GM12801 (cell line): Measurements from ENCODE around the gene FXYD1.

Source experiments
- TF ChIP-seq, protein P1 (sequence below): IDR thresholded peaks from one replicate; pipeline ENCODE4 v1.5.1; 2011; ENCODE audit warnings: control low read depth; ENCODE audit not compliant: insufficient read length; ENCODE audit errors: extremely low read depth

Gene FXYD1

GRCh38 chr19:35130761-35131720 is 7.6 kb upstream of the FXYD1 start:
- TF ChIP-seq, protein P1, sequence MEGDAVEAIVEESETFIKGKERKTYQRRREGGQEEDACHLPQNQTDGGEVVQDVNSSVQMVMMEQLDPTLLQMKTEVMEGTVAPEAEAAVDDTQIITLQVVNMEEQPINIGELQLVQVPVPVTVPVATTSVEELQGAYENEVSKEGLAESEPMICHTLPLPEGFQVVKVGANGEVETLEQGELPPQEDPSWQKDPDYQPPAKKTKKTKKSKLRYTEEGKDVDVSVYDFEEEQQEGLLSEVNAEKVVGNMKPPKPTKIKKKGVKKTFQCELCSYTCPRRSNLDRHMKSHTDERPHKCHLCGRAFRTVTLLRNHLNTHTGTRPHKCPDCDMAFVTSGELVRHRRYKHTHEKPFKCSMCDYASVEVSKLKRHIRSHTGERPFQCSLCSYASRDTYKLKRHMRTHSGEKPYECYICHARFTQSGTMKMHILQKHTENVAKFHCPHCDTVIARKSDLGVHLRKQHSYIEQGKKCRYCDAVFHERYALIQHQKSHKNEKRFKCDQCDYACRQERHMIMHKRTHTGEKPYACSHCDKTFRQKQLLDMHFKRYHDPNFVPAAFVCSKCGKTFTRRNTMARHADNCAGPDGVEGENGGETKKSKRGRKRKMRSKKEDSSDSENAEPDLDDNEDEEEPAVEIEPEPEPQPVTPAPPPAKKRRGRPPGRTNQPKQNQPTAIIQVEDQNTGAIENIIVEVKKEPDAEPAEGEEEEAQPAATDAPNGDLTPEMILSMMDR, result no peak

DNA sequence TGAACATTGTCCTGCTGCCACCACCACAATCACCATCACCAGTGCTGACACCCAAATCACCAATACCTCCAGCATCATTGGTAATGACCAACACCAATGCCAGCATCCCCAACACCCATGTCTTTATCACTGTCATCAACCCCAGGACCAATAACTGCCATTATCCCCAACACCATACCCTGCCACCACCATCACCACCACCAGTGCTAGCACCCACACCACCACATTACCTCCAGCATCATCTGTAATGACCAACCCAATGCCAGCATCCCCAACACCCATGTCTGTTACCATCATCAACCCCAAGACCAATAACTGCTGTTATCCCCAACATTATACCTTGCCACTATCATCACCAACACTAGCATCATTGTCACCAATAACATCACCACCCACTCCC is 6.4 kb upstream of the FXYD1 start:
- TF ChIP-seq, protein P1, result no peak

- TF ChIP-seq, protein P1, result no peak
These were observed 4.8 kb upstream of the FXYD1 start for GRCh38 chr19:35133826-35134225.

DNA sequence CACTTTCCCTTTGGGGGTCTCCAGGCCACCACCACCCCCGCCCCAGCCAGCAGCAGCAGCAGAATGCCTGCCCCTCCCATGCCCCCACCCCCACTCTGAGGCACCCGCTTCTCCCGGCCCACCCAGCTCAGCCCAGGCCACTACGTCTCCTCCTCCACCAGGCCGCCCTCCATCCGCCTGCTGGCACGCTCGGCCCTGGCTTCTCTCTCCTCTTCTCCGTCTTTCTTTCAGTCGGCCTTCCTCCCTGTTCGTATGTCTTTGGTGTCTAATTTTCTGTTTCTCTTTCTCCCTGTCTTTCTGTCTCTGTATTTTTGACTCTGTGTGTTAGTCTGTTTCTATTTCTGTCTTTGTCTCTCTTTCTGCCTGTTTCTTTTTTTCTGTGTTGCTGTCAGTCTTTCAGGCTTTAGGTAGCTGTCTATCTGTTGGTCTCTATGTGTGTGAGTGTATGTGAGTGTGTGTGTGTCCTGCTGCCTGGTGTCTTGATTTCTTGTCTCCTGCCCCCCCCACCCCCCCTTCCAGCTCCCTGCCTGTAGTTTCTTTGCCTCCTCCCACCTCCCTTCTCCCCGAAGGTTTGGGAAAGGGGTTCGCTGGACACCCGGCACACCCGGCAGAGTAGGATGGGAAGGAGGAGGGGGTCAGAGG is 3.9 kb upstream of the FXYD1 start, which contains the start of gene LGI4:
LGI4 (minus strand) TSS at position 459 of the 642 bp plus-strand sequence; CDS start at position 80, 379 bp downstream.
- TF ChIP-seq, protein P1, result no peak

DNA sequence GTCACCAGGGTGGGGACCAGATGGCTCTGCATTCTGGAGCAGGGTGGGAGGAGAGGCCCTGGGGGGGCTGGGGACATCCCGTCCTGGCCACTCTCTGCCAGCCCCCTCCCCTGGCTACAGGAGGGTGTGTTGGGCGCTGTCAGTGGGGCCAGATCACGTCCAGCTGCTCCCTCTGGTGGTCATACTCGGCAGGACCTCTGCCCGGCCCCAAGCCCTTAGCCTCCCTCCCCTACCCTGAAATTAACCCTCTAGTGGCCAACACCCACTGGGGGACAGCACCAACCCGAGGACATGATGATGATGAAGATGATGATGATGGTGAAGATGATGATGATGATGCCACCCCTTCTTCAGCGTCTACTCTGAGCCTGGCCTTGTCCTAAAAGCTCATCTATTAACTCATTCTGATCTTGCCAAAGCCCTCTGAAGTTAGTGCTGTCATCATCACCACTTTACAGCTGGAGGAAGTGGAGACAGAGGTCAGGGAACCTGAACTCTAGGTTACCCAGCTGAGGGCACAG is 3.2 kb upstream of the FXYD1 start:
- TF ChIP-seq, protein P1, result no peak

GRCh38 chr19:35136231-35136630 is 2.4 kb upstream of the FXYD1 start:
- TF ChIP-seq, protein P1, result no peak
